AG04450 (cell line): Measurements from ENCODE around the gene WFDC10B. TPM values are rescaled to one million over a fixed set of nuclear protein-coding genes. Genes with fewer than 3 reads are reported as not detected.

Experiments used
- CTCF ChIA-PET: fragments of 300-600, 350-600 bp; formaldehyde crosslinking; extraction: SDS; loops from one replicate; lab custom pipeline; 2022; ENCODE audit warnings: antibody characterized with exemption, inconsistent platforms; lab: Charles Lee
- POLR2A ChIA-PET: fragments of 350-600 bp; formaldehyde crosslinking; extraction: SDS; loops from one replicate; lab custom pipeline; 2021; ENCODE audit warnings: antibody characterized with exemption, inconsistent platforms; lab: Yijun Ruan, JAX
- DNase-seq: peaks from one replicate; pipeline ENCODE4 v3.0.0-alpha.2; 2011; ENCODE audit warnings: low read depth, low spot score
- H3K27ac ChIP-seq: one replicate; pipeline ENCODE4 v1.5.1; 2012; ENCODE audit warnings: low read depth, low read length, control low read depth
- H3K27me3 ChIP-seq: one replicate; pipeline ENCODE4 v1.6.0; 2012; ENCODE audit warnings: low read length; ENCODE audit not compliant: control insufficient read depth, insufficient read depth
- H3K4me3 ChIP-seq: 2 replicates; pipeline ENCODE4 v1.5.1; 2011; ENCODE audit warnings: mild to moderate bottlenecking, low read depth, low read length, control low read depth
- H3K9me3 ChIP-seq: 2 replicates; pipeline ENCODE4 v1.5.1; 2012; ENCODE audit warnings: low read length; ENCODE audit not compliant: control insufficient read depth, insufficient read depth
- CTCF ChIP-seq: IDR thresholded peaks from 2 replicates; pipeline ENCODE4 v1.5.1; 2011; ENCODE audit warnings: low read depth, low read length, control low read depth, inconsistent platforms
- polyA minus RNA-seq: library from RNA; depleted of rRNA, polyadenylated mRNA; stranded (reverse); fragments of >200 nt; gene quantifications from 2 replicates; pipeline ENCODE4 v1.2.3, GENCODE V29; 2011; rRNA and poly(A)+ RNA removed
- polyA plus RNA-seq: library from polyadenylated mRNA; depleted of rRNA; stranded (reverse); fragments of >200 nt; gene quantifications from 2 replicates; pipeline ENCODE4 v1.2.3, GENCODE V29; 2011; rRNA removed

Gene WFDC10B
- 0.29 TPM in 1 of 2 replicates, not detected in the other for polyA plus RNA-seq
- polyA minus RNA-seq: 1.1 TPM in 1 of 2 replicates, not detected in the other

- ChIA-PET POLR2A (no interaction called here), CTCF (no interaction called here)
- H3K27ac ChIP-seq: no peak within 1 kb of the TSS
- no peaks in the 10 kb centered on the region for H3K9me3 ChIP-seq
- H3K4me3 ChIP-seq: no peak within 1 kb of the TSS
- TF ChIP-seq CTCF: no peak
- no peak for DNase-seq
- H3K27me3 ChIP-seq: peaks cover 4% of the 10 kb centered on the region
These were observed at the start of gene WFDC10B for GRCh38 chr20:45704969-45705637. TSS of gene WFDC10B (minus strand) at chr20:45705019. CDS start at chr20:45685992, 19,027 bp downstream.

DNA sequence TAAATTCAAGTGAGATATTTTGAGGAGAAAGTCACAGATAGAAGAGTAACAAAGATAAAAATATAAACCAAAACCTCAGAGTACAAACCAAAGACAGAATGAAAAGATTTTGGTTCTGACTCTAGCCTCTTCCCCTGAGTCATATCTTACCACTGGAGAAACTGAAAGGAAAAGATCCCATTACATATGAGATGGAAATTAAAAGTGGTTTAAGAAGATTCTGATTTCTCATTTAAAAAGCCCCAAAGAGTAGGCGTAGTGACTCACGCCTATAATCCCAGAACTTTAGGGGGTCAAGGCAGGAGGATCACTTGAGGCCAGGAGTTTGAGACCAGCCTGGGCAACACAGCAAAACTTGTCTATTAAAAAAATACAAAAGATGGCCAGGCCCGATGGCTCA is 47.9 kb upstream of the WFDC10B start:
- no peak for TF ChIP-seq CTCF
- Histone ChIP-seq H3K27ac (no peak overlapping the region), H3K9me3 (no peaks in the 10 kb centered on the region; the same call in 1 of the 2 replicates), H3K27me3 (no peaks in the 10 kb centered on the region), H3K4me3 (no peak overlapping the region)
- CTCF ChIA-PET: no interaction called here
- no peak for DNase-seq
- POLR2A ChIA-PET: no interaction called here

DNA sequence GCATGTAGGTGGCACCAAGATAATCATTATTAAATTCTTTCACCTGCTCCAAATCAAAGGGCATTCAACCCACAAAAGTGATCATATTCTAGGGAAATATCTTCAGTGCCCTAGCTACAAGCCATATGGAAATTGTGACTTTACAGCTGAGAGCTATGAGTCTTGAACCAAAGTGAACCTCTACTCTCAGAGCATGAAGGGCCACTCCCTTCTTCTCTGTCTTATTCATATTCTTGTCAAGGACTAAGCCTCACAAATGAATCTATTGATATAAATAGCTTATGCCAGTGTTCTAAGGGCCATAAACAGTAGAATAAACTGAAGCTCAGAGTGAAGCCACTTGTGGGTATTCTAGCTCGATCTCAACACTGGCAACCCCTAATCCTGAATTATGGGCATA is 46.9 kb upstream of the WFDC10B start:
- CTCF ChIA-PET: interaction anchor here (1.0 to 2.1 kb wide), 2 partner anchors 20 to 458 kb away, joined by 3 to 16 read pairs; no protein-coding TSS in a partner anchor

DNA sequence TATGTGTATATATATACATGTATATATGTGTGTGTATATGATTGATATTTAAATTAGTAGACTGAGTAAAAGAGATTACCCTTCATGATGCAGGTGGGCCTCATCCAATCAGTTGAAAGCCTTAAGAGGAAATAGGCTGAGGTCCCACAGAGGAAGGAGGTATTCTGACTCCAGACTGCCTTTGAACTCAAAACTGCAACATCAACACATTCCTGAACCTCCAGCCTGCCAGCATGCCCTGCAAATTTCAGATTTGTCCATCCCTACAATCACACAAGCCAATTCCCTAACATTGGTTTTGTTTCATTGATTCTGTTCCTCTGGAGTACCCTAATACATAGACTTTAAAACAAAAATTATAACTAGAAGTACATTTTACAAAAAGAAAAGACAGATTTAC is 40.2 kb upstream of the WFDC10B start:
- no peak for TF ChIP-seq CTCF
- Histone ChIP-seq H3K9me3 (no peaks in the 10 kb centered on the region), H3K27ac (no peak overlapping the region), H3K27me3 (peaks cover 5% of the 10 kb centered on the region), H3K4me3 (no peak overlapping the region)
- POLR2A ChIA-PET: no interaction called here
- DNase-seq: no peak
- CTCF ChIA-PET: interaction anchor here (1.2 kb wide), 2 partner anchors 26 kb away, joined by 3 to 10 read pairs; no protein-coding TSS in a partner anchor

More for the DNA sequence above, 46.9 kb upstream of the WFDC10B start:
- TF ChIP-seq CTCF: no peak
- Histone ChIP-seq H3K9me3 (no peaks in the 10 kb centered on the region; the same call in 1 of the 2 replicates), H3K27ac (no peak overlapping the region), H3K27me3 (peaks cover under 1% of the 10 kb centered on the region), H3K4me3 (no peak overlapping the region)
- POLR2A ChIA-PET: no interaction called here
- no peak for DNase-seq

DNA sequence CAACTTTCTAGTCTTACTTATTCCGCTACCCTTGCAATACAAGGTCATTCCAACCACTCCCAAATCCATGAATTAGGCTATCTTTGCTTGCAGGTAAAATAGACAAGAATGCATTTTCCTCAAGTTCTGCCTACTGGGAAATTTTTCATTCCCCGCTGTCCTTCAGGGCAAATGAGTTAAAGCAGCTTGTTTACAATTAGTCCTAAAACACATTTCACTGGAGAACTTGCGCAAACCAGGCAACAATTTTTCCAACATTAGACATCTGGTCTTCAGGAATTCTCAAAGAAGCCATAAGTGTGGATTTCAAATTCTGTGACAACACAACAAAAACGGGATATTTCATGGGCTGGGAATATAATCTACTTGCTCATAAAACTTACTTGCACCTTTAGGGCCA is 37.8 kb upstream of the WFDC10B start:
- Histone ChIP-seq H3K4me3 (no peak overlapping the region), H3K27me3 (peaks cover 5% of the 10 kb centered on the region), H3K9me3 (no peaks in the 10 kb centered on the region), H3K27ac (no peak overlapping the region)
- ChIA-PET CTCF (interaction anchor here (1.0 kb wide), 1 partner anchor 28 kb away, joined by 4 read pairs; no protein-coding TSS in a partner anchor), POLR2A (no interaction called here)
- no peak for DNase-seq
- no peak for TF ChIP-seq CTCF
